ENCODE measurements around the gene CLEC17A. TPM values are rescaled to one million over a fixed set of nuclear protein-coding genes. Genes with fewer than 3 reads are reported as not detected.
A peak's percentile ranks its signal among the peaks of the same experiment; 100 is the strongest.

The CLEC17A gene
- total and polyA plus RNA-seq, 2 donors (not counting 1 experiment from before 2014, with no cell fraction given), result 121 to 163 TPM

GRCh38 chr19:14570864-14571527, 11.9 kb upstream of the CLEC17A start:
- Histone ChIP-seq H3K4me2 (replicated peaks; ENCODE audit: low read depth, low read length, poor library complexity, severe bottlenecking) (peak overlapping the region; percentile 77), H3K9ac (ENCODE audit: low read length) (peak overlapping the region; percentile 73), H3K27me3 (replicated peaks in 1 of 4; ENCODE audit: control extremely low read depth in 1 of 4, control insufficient read depth in 3 of 4, insufficient read depth in 4 of 4, low read length in 3 of 4) (no peaks in the 10 kb centered on the region), H3K4me3 (ENCODE audit: control extremely low read depth in 1 of 5, extremely low read depth in 1 of 5, insufficient read depth in 1 of 5, low read depth in 2 of 5, low read length in 4 of 5) (peak overlapping the region in 4 of 5 experiments; percentile 77 to 97 (median 94)), H3K4me1 (ENCODE audit: control insufficient read depth in 2 of 2, insufficient read depth in 2 of 2, low read length in 2 of 2) (peaks cover 21 to 37% of the 10 kb centered on the region in 2 donors), H4K20me1 (ENCODE audit: control insufficient read depth, insufficient read depth, low read length, poor library complexity, severe bottlenecking) (peaks cover 39% of the 10 kb centered on the region), H3K27ac (ENCODE audit: low read length in 2 of 2) (peak overlapping the region; percentile 42 to 45), H3K9me3 (ENCODE audit: control extremely low read depth in 1 of 3, control insufficient read depth in 2 of 3, insufficient read depth in 1 of 3, low read length in 2 of 3) (no peaks in the 10 kb centered on the region), H2AFZ (ENCODE audit: insufficient read depth, low read depth, low read length, poor library complexity, severe bottlenecking) (peak overlapping the region; percentile 80), H3K79me2 (ENCODE audit: control insufficient read depth, insufficient read depth, low read length) (peaks cover 38% of the 10 kb centered on the region), H3K36me3 (replicated peaks in 1 of 2; ENCODE audit: control extremely low read depth in 1 of 2, control insufficient read depth in 1 of 2, extremely low read depth in 1 of 2, insufficient read depth in 2 of 2, low read length in 1 of 2) (peaks cover 0 to 18% of the 10 kb centered on the region in 2 experiments)
- ATAC-seq (ENCODE audit: low read depth) (no peak), DNase-seq (no peak)
- H3K4me3 Mint-ChIP-seq, result peak overlapping the region; percentile 97
- 58% methylated on average over 22 of the region's 22 CpGs for WGBS (ENCODE audit: insufficient coverage)
- TF ChIP-seq EZH2 (IDR thresholded peaks at IDR 0.05; ENCODE audit: borderline replicate concordance, insufficient read depth, low read depth, low read length, poor library complexity, severe bottlenecking) (no peak), CTCF (IDR thresholded peaks at IDR 0.05) (no peak)
- POLR2A ChIA-PET, result interaction anchor here (0.6 to 5.1 kb wide), 3 partner anchors 117 to 576 kb away, joined by 3 to 90 read pairs (median 4); partner anchors contain the start of gene ZNF333
- CTCF ChIA-PET, result interaction anchor here (1.0 to 13.4 kb wide), 5 partner anchors 14 to 117 kb away, joined by 3 to 681 read pairs (median 16); partner anchors contain the start of genes ADGRE3 and ZNF333
- H3K27ac Mint-ChIP-seq, result peak overlapping the region; percentile 93
- H3K9me3 Mint-ChIP-seq (ENCODE audit: insufficient read depth), result no peaks in the 10 kb centered on the region
- peaks cover 46% of the 10 kb centered on the region for H3K4me1 Mint-ChIP-seq
- H3K27me3 Mint-ChIP-seq, result no peaks in the 10 kb centered on the region
- intact Hi-C loops (cut with micrococcal nuclease), result loop anchor here (5.0 to 10.0 kb wide), 3 partner anchors 96 to 554 kb away; a partner anchor contains a TSS

All from B cell (primary cell).